Measurements from ENCODE around the gene IDNK.
A peak's percentile ranks its signal among the peaks of the same experiment; 100 is the strongest.
"Not testable (repeated sequence)": the region's sequence is repeated elsewhere in the genome, so short reads cannot be mapped to it uniquely, and the experiment has no call there.

IDNK gene

GRCh38 chr9:83622939-83623678, at the start of gene IDNK:
IDNK (plus strand) TSS chr9:83623143; CDS start chr9:83623172, 29 bp downstream.
- peak; percentile 4 for DNase-seq

- no peak for DNase-seq
Measured at GRCh38 chr9:83574482-83574881, 48.5 kb upstream of the IDNK start.

- DNase-seq, result no peak
Measured at GRCh38 chr9:83582029-83582428, 40.9 kb upstream of the IDNK start.

GRCh38 chr9:83583151-83584014, 39.6 kb upstream of the IDNK start:
- no peak for DNase-seq

GRCh38 chr9:83584995-83585394, 37.9 kb upstream of the IDNK start:
- no peak for DNase-seq

GRCh38 chr9:83588256-83588655, 34.7 kb upstream of the IDNK start:
- DNase-seq, result no peak

- DNase-seq, result no peak
Measured at GRCh38 chr9:83596899-83597504, 25.9 kb upstream of the IDNK start.

GRCh38 chr9:83598487-83598886, 24.5 kb upstream of the IDNK start:
- DNase-seq, result no peak

- DNase-seq, result no peak
Measured at GRCh38 chr9:83599071-83599470, 23.9 kb upstream of the IDNK start.

GRCh38 chr9:83601463-83601862, 21.5 kb upstream of the IDNK start:
- no peak for DNase-seq

GRCh38 chr9:83607620-83608019, 15.3 kb upstream of the IDNK start:
- not testable (repeated sequence) for DNase-seq

GRCh38 chr9:83613298-83613697, 9.6 kb upstream of the IDNK start:
- not testable (repeated sequence) for DNase-seq

GRCh38 chr9:83617299-83617698, 5.6 kb upstream of the IDNK start:
- DNase-seq, result no peak

- DNase-seq, result peak; percentile 35
Measured at GRCh38 chr9:83620841-83621636, 1.9 kb upstream of the IDNK start.

- DNase-seq, result no peak
Measured at GRCh38 chr9:83622433-83622938, 457 bp upstream of the IDNK start.

- no peak for DNase-seq
Measured at GRCh38 chr9:83623679-83624076, 735 bp downstream of the IDNK start.

GRCh38 chr9:83625178-83625577, 2.2 kb downstream of the IDNK start:
- no peak for DNase-seq

GRCh38 chr9:83628540-83628939, 5.6 kb downstream of the IDNK start:
- no peak for DNase-seq

GRCh38 chr9:83629433-83630104, 6.6 kb downstream of the IDNK start:
- no peak for DNase-seq

GRCh38 chr9:83630938-83631457, 8.1 kb downstream of the IDNK start:
- DNase-seq, result no peak

- DNase-seq, result no peak
Measured at GRCh38 chr9:83633255-83633654, 10.3 kb downstream of the IDNK start.

GRCh38 chr9:83633676-83634075, 10.7 kb downstream of the IDNK start:
- no peak for DNase-seq
